Muscle layer of duodenum (tissue), 2 donors: ENCODE data around the gene SOS1.

Source experiments
- H3K27ac ChIP-seq: one replicate; pipeline ENCODE4 v1.7.0; 2013; ENCODE audit warnings: mild to moderate bottlenecking, low read length
- H3K27me3 ChIP-seq: one replicate; pipeline ENCODE4 v1.7.0; 2013; ENCODE audit warnings: low read depth, mild to moderate bottlenecking, control low read depth, low read length
- H3K36me3 ChIP-seq, 2 donors: one replicate each; pipeline ENCODE4 v1.7.0; 2013; ENCODE audit warnings: low read length in 2 of 2, control low read depth in 1 of 2, mild to moderate bottlenecking in 1 of 2; ENCODE audit not compliant: insufficient read depth in 2 of 2, control insufficient read depth in 1 of 2
- H3K4me1 ChIP-seq, 2 donors: one replicate each; pipeline ENCODE4 v1.7.0; 2013; ENCODE audit warnings: low read length in 2 of 2, mild to moderate bottlenecking in 2 of 2, control low read depth in 1 of 2, moderate library complexity in 1 of 2; ENCODE audit not compliant: insufficient read depth in 2 of 2, control insufficient read depth in 1 of 2
- H3K4me3 ChIP-seq, 2 donors: one replicate each; pipeline ENCODE4 v1.7.0; 2013; ENCODE audit warnings: low read length in 2 of 2, low read depth in 1 of 2, mild to moderate bottlenecking in 1 of 2
- H3K9me3 ChIP-seq, 2 donors: one replicate each; pipeline ENCODE4 v1.7.0; 2013; ENCODE audit warnings: low read length in 2 of 2, control low read depth in 1 of 2, mild to moderate bottlenecking in 1 of 2; ENCODE audit not compliant: control insufficient read depth in 1 of 2
- donor health status: healthy.

Gene SOS1

DNA sequence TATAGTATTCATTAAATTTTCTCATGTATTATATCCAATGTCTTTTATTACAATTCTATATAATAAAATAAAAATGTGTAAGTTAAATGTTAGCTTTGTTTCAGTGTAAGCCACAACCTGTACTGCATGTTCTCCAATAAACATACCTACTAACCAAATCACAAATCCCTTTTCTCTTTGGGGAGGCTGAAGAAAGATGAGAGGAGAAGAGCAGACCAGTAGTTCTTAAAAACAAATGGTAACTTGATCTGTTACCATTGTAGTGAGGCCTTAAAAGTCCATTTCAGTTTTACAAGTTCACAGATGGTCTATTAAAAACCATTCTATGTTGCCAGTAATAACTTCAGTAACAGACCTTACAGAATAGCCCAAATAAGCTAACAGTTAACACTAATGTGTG is 100.5 kb downstream of the SOS1 start:
- Histone ChIP-seq H3K36me3 (peaks cover 0 to 8% of the 10 kb centered on the region in 2 donors), H3K4me1 (peaks cover 0 to 7% of the 10 kb centered on the region in 2 donors), H3K9me3 (no peaks in the 10 kb centered on the region), H3K4me3 (no peak overlapping the region), H3K27ac (no peak overlapping the region), H3K27me3 (no peaks in the 10 kb centered on the region)

DNA sequence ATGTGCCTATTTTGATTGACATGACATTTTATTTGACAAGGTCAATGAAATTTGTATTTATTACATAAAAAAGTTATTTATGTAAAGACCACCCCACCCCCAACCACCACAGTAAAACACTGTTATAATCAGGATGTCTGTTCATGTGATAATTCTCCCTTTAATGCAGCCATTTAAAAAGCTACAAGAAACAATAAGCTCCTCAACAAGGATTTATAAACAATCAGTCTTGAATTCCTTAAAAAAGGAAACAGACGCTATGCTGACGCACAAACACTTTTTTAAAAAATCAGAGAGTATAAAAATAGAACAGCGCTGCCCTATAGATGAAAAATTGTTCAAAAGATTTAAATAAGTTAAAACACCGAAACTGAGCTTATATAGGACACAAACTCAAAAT is 102.2 kb downstream of the SOS1 start:
- Histone ChIP-seq H3K9me3 (no peaks in the 10 kb centered on the region), H3K4me3 (no peak overlapping the region), H3K36me3 (peaks cover 0 to 8% of the 10 kb centered on the region in 2 donors), H3K27ac (no peak overlapping the region), H3K27me3 (no peaks in the 10 kb centered on the region), H3K4me1 (peaks cover 0 to 7% of the 10 kb centered on the region in 2 donors)

DNA sequence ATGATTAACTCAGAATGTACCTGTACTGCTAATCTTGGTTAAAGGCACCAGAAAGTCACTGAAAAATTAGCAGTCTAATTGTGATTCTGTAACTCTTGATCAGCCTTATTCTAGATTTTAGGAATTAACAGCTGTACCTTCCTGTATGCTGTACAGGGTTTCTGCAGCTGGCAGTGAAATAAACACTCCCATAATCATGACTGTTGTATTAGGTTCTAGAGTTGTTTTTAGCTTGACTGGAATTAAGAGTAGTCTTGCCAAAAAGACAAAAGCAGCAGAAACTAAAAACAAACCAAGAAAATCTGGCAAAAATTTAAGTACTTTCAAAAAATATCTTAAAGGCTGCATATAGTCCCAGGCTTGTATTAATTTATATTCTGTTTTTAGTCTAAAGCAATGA is 103.5 kb downstream of the SOS1 start:
- H3K4me3 ChIP-seq: no peak overlapping the region
- H3K9me3 ChIP-seq: no peaks in the 10 kb centered on the region
- H3K27me3 ChIP-seq: no peaks in the 10 kb centered on the region
- H3K27ac ChIP-seq: no peak overlapping the region
- peaks cover 8 to 9% of the 10 kb centered on the region in 2 donors for H3K36me3 ChIP-seq
- H3K4me1 ChIP-seq: peaks cover 0 to 7% of the 10 kb centered on the region in 2 donors

GRCh38 chr2:39015424-39015823 is 105.4 kb downstream of the SOS1 start:
- Histone ChIP-seq H3K27ac (no peak overlapping the region), H3K4me3 (no peak overlapping the region), H3K36me3 (peaks cover 19 to 20% of the 10 kb centered on the region in 2 donors), H3K4me1 (peaks cover 0 to 7% of the 10 kb centered on the region in 2 donors), H3K27me3 (no peaks in the 10 kb centered on the region), H3K9me3 (no peaks in the 10 kb centered on the region)

DNA sequence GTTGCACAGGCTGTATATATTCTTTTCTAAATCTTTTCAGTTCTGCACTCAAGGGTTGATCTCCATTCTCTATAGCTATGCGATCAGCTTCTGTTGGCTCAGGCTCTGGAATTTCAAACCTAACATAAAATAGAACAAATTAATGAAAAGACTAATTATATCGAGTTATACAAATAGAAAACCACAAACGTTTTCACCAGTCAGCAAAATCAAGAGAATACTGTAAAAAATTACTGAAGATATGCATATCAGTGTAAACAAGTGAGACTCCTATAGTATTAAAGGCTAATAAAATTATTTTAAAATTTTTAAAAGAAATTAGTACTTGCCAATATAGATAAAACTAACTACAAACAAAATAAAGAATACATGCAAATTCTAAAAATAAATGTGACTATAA is 107.0 kb downstream of the SOS1 start:
- Histone ChIP-seq H3K4me1 (peaks cover 0 to 7% of the 10 kb centered on the region in 2 donors), H3K27ac (no peak overlapping the region), H3K27me3 (no peaks in the 10 kb centered on the region), H3K9me3 (no peaks in the 10 kb centered on the region), H3K36me3 (peaks cover 19 to 31% of the 10 kb centered on the region in 2 donors), H3K4me3 (no peak overlapping the region)

GRCh38 chr2:39008665-39009064 is 112.2 kb downstream of the SOS1 start:
- Histone ChIP-seq H3K36me3 (peaks cover 28 to 52% of the 10 kb centered on the region in 2 donors), H3K27me3 (no peaks in the 10 kb centered on the region), H3K4me1 (no peaks in the 10 kb centered on the region), H3K9me3 (no peaks in the 10 kb centered on the region), H3K4me3 (no peak overlapping the region), H3K27ac (no peak overlapping the region)

- peaks cover 26 to 47% of the 10 kb centered on the region in 2 donors for H3K36me3 ChIP-seq
- no peaks in the 10 kb centered on the region for H3K4me1 ChIP-seq
- H3K9me3 ChIP-seq: no peaks in the 10 kb centered on the region
- H3K27me3 ChIP-seq: no peaks in the 10 kb centered on the region
- no peak overlapping the region for H3K4me3 ChIP-seq
- H3K27ac ChIP-seq: no peak overlapping the region
Measured at GRCh38 chr2:39007875-39008504, 112.9 kb downstream of the SOS1 start.

DNA sequence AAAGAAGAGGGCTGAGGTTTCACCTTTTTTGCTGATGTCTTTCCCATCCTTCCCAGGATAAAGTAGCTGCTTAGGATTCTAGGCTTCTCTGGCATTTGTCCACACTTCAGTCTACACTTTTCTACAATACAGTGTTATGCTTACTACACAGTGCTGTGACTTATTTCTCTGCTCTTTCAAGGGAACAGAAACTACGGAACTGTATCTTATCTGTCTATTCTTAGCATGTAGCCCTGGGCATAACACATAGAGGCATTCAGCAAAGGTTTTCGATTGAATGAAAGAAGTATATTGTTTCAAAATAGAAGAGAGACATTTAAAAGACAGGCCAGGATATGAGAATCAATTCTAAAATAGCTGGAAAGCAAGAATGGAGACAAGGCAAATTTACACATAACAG is 120.3 kb downstream of the SOS1 start:
- Histone ChIP-seq H3K27me3 (no peaks in the 10 kb centered on the region), H3K4me3 (no peak overlapping the region), H3K27ac (no peak overlapping the region), H3K9me3 (no peaks in the 10 kb centered on the region), H3K36me3 (peaks cover 29 to 36% of the 10 kb centered on the region in 2 donors), H3K4me1 (no peaks in the 10 kb centered on the region)

DNA sequence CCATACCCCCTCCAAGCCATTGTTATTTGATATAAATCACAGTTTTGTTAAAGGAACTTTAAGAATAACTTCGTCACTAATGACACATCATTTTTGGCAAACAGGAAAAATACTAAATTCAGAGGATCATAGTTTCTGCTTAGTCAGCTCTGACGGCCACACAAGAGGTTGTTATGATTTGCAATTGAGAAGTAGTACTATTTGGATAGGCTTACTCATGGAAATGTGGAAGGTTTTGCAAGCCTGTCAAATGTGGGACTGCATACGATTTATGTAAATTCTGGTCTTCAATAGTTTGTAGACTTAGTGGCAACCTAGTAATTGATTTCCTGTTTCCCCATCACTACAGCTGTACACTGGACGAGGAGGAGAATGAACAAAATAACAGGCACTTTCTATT is 123.1 kb downstream of the SOS1 start:
- Histone ChIP-seq H3K9me3 (no peaks in the 10 kb centered on the region), H3K27ac (no peak overlapping the region), H3K27me3 (no peaks in the 10 kb centered on the region), H3K36me3 (peaks cover 42 to 43% of the 10 kb centered on the region in 2 donors), H3K4me3 (no peak overlapping the region), H3K4me1 (no peaks in the 10 kb centered on the region)

GRCh38 chr2:38991899-38992298 is 129.0 kb downstream of the SOS1 start:
- no peaks in the 10 kb centered on the region for H3K9me3 ChIP-seq
- H3K27me3 ChIP-seq: no peaks in the 10 kb centered on the region
- H3K4me3 ChIP-seq: no peak overlapping the region
- no peaks in the 10 kb centered on the region for H3K4me1 ChIP-seq
- no peak overlapping the region for H3K27ac ChIP-seq
- peaks cover 19 to 24% of the 10 kb centered on the region in 2 donors for H3K36me3 ChIP-seq

DNA sequence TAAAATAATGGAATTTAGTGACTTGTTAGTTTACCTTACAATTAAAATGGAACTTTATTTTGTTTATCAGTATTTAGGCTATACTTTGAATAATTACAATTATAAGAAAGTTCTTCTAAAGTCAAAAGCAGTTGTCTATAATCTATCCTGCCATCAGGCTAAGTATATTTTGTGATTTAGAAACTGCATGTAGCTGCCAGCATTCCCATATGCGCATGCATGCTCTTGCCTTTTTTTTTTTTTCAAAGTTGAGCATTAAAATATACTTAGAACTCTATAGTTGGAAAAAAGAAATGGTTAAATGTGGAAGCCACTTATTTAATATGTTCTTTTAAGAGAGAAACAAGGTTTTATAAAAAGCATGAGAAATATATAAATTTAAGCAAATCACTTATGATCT is 132.1 kb downstream of the SOS1 start:
- Histone ChIP-seq H3K4me1 (no peaks in the 10 kb centered on the region), H3K9me3 (no peaks in the 10 kb centered on the region), H3K4me3 (no peak overlapping the region), H3K36me3 (peaks cover 22 to 30% of the 10 kb centered on the region in 2 donors), H3K27me3 (no peaks in the 10 kb centered on the region), H3K27ac (no peak overlapping the region)

- no peaks in the 10 kb centered on the region for H3K4me1 ChIP-seq
- H3K4me3 ChIP-seq: no peak overlapping the region
- peaks cover 22 to 27% of the 10 kb centered on the region in 2 donors for H3K36me3 ChIP-seq
- H3K9me3 ChIP-seq: no peaks in the 10 kb centered on the region
- no peak overlapping the region for H3K27ac ChIP-seq
- H3K27me3 ChIP-seq: no peaks in the 10 kb centered on the region
Measured at GRCh38 chr2:38982498-38982897, 138.4 kb downstream of the SOS1 start.
